Stomach (tissue), 8 donors: ENCODE results near the gene PDILT. TPM values are rescaled to one million over a fixed set of nuclear protein-coding genes. Genes with fewer than 3 reads are reported as not detected.

Experiments used
- polyA plus RNA-seq, 3 donors: library from polyadenylated mRNA; stranded (reverse); fragments of 200-250 nt; gene quantifications; one replicate each; pipeline ENCODE4 v1.2.3, GENCODE V29; 2013
- total RNA-seq, 5 donors: library from RNA; depleted of rRNA; stranded (reverse); fragments of >200 nt; gene quantifications; one replicate each; pipeline versions ENCODE4 v1.1.0 to v1.2.3, GENCODE V29; 2014 to 2016
- donor health status: healthy with polysubstance abuse.
- donor health status: Bipolar disorder and iron deficiency.
- donor health status: healthy.

Gene PDILT
- total and polyA plus RNA-seq, 8 donors, result 0.37 to 150 (median 34.8) TPM; not detected in 1

Other genes with a start within 250 kb of the PDILT start
- 10 to 100 TPM in 2 of 5 donors, 1 to 10 TPM in 2, under 1 TPM in 1; 0.55 to 53.3 (median 5.2) TPM for gene GP2, start 77.2 kb downstream of the PDILT start, total RNA-seq
- 10 to 100 TPM in 2 of 3 donors, 1 to 10 TPM in 1; 6.7 to 47.5 (median 22.1) TPM for gene GP2, start 77.2 kb downstream of the PDILT start, polyA plus RNA-seq
- gene UMOD, start 52.0 kb downstream of the PDILT start, total RNA-seq, result 1 to 10 TPM in 2 of 5 donors, under 1 TPM in 1, not detected in 2; 0.45 to 3.0 (median 1.3) TPM
- gene UMOD, start 52.0 kb downstream of the PDILT start, polyA plus RNA-seq, result under 1 TPM in 2 of 3 donors, not detected in 1; 0.25 to 0.53 TPM
- gene ACSM5, start 4.8 kb upstream of the PDILT start, total RNA-seq, result 1 to 10 TPM in 3 of 5 donors, not detected in 2; 1.1 to 4.6 (median 1.8) TPM
- 1 to 10 TPM; 1.5 to 3.5 (median 2.8) TPM for gene ACSM5, start 4.8 kb upstream of the PDILT start, polyA plus RNA-seq
- gene ACSM2A, start 46.8 kb upstream of the PDILT start, total RNA-seq, result not detected
- under 1 TPM in 1 of 3 donors, not detected in 2; 0.08 TPM for gene ACSM2A, start 46.8 kb upstream of the PDILT start, polyA plus RNA-seq
- gene ACSM2B, start 171.6 kb upstream of the PDILT start, total RNA-seq, result 1 to 10 TPM in 1 of 5 donors, not detected in 4; 1.8 TPM
- gene ACSM2B, start 171.6 kb upstream of the PDILT start, polyA plus RNA-seq, result under 1 TPM in 1 of 3 donors, not detected in 2; 0.20 TPM